NT2/D1 (cell line): ENCODE measurements around the gene TOX2.

Experiments
- DNase-seq: peaks from one replicate; pipeline ENCODE4 v3.0.0-alpha.2; 2011; ENCODE audit warnings: low read depth, low spot score
- H3K27me3 ChIP-seq: 2 replicates; pipeline ENCODE4 v1.6.0; 2011; ENCODE audit warnings: mild to moderate bottlenecking; ENCODE audit not compliant: insufficient read length, insufficient read depth
- H3K36me3 ChIP-seq: 2 replicates; pipeline ENCODE4 v1.6.1; 2011; ENCODE audit warnings: mild to moderate bottlenecking, low read length, mixed read lengths; ENCODE audit not compliant: insufficient read depth, insufficient read length
- H3K4me1 ChIP-seq: 2 replicates; pipeline ENCODE4 v1.5.1; 2011; ENCODE audit not compliant: insufficient read depth, insufficient read length
- H3K4me3 ChIP-seq: 2 replicates; pipeline ENCODE4 v1.5.1; 2011; ENCODE audit warnings: low read depth; ENCODE audit not compliant: insufficient read length
- H3K9ac ChIP-seq: 2 replicates; pipeline ENCODE4 v1.6.0; 2011; ENCODE audit warnings: low read depth; ENCODE audit not compliant: insufficient read length
- H3K9me3 ChIP-seq: 2 replicates; pipeline ENCODE4 v1.5.1; 2011; ENCODE audit warnings: mild to moderate bottlenecking, low read length; ENCODE audit not compliant: insufficient read depth
- SUZ12 ChIP-seq: IDR thresholded peaks from 2 replicates; pipeline ENCODE4 v1.6.1; 2011; ENCODE audit not compliant: insufficient read length, insufficient read depth; ENCODE audit errors: extremely low read depth
- YY1 ChIP-seq: IDR thresholded peaks from 2 replicates; pipeline ENCODE4 v1.6.1; 2011; ENCODE audit not compliant: insufficient read length, insufficient read depth
- ZNF274 ChIP-seq: IDR thresholded peaks from 2 replicates; pipeline ENCODE4 v1.6.1; 2011; ENCODE audit warnings: mild to moderate bottlenecking, low read depth, low read length

TOX2 gene

DNA sequence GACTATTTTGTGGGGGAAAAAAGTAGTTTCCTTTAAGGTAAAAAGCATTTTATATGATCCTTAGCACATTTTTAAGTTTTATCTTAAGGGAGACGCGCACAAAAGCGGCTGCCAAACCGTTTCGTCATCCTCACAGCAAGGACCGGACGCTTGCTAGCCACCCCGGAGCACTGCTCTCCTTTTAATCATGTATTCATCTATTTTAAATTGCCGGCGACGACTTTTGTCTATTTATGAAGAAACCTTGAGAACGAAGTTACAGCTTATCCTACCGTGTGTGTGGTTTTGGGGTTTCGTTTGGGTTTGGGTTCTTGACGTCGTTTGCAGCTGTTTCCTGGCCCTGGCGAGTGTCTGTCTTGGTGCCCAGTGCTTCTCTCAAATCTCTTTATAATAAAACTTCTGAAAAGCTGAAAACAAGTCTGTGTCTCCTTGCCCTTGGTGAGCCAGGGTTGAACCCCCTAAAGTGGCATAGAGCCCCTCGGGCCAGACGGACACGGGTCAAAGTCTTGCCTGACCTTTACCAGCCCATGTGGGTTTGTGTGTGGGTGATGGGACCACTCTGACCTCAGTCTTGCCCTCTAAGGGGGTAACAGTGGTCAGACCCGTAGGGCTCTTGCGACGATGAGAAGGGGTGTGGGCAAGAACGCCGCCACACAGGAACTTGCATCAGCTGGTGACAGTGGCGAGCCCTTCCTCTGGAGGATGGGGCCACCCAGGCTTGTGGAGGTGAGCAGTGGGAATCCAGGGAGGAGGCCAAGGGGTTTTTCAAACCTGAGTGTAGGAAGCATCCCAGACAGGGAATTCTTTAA is 154.8 kb downstream of the TOX2 start:
- H3K4me3 ChIP-seq = no peak overlapping the region
- H3K9ac ChIP-seq = no peak overlapping the region
- DNase-seq = no peak
- TF ChIP-seq SUZ12 (no peak), ZNF274 (no peak)
- no peaks in the 10 kb centered on the region for H3K9me3 ChIP-seq
- peaks cover 13% of the 10 kb centered on the region for H3K4me1 ChIP-seq
- no peaks in the 10 kb centered on the region for H3K27me3 ChIP-seq
- H3K36me3 ChIP-seq = peaks cover 14% of the 10 kb centered on the region

DNA sequence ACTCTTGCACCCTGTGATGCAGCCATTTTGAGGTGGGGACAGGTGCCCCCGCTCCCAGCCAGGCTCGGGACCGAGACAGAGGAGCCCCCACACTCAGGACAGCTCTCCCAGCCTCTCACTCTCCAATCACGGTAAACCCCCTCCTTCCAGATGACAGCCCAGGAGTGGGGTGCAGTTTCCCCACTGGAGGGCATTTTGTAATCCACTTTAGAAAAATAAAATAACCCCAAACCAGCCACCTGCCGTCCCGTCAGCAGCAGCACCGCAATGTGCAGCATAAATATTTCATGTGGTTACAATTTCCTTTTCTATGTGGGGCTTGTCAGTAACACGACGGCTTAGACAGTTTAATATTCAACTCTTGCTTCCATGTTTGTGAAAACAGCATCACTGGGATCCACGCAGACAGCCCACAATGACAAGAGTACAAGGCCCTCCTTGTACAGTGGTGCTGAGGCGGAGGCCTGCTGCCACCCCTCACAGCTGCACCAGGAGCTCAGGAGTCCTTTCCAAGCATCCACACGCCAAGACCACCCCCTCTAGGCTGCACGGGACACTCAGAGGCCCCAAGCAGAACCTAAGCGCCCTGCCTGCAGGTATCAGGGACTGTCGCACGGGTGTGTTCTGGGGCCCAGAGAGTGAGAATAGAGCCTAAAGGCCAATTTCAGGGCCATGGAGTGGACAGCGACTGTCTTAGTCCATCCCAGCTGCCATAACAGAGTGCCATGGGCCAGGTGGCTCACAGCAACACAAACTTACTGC is 155.7 kb downstream of the TOX2 start:
- DNase-seq = no peak
- H3K4me1 ChIP-seq = peaks cover 13% of the 10 kb centered on the region
- no peaks in the 10 kb centered on the region for H3K9me3 ChIP-seq
- H3K27me3 ChIP-seq = no peaks in the 10 kb centered on the region
- TF ChIP-seq YY1 (no peak), SUZ12 (no peak), ZNF274 (no peak)
- no peak overlapping the region for H3K4me3 ChIP-seq
- peaks cover 8% of the 10 kb centered on the region for H3K36me3 ChIP-seq
- no peak overlapping the region for H3K9ac ChIP-seq

DNA sequence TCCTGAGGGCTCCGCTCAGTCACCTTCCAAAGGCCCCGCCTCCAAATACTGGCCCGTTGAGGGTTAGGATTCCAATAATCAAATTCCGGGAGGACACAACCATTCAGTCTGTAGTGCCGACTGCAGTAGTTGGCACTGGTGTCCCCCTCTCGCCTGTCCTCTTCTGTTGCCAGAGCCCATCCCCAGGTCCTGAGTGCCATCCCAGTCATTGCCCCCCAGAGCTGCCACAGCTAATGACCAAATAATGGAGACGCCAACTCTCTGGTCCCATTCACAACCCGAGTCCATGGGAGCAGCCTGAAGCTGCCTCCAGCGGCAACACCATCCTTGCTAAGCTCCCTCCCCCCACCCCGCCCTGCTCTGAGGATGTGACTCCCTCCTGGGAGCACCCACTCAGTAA is 156.4 kb downstream of the TOX2 start:
- TF ChIP-seq ZNF274 = no peak
- no peak for TF ChIP-seq YY1
- TF ChIP-seq SUZ12 = no peak
- Histone ChIP-seq H3K4me1 (peaks cover 13% of the 10 kb centered on the region), H3K27me3 (no peaks in the 10 kb centered on the region), H3K36me3 (peaks cover 4% of the 10 kb centered on the region), H3K9me3 (no peaks in the 10 kb centered on the region), H3K9ac (no peak overlapping the region), H3K4me3 (no peak overlapping the region)
- DNase-seq = no peak

DNA sequence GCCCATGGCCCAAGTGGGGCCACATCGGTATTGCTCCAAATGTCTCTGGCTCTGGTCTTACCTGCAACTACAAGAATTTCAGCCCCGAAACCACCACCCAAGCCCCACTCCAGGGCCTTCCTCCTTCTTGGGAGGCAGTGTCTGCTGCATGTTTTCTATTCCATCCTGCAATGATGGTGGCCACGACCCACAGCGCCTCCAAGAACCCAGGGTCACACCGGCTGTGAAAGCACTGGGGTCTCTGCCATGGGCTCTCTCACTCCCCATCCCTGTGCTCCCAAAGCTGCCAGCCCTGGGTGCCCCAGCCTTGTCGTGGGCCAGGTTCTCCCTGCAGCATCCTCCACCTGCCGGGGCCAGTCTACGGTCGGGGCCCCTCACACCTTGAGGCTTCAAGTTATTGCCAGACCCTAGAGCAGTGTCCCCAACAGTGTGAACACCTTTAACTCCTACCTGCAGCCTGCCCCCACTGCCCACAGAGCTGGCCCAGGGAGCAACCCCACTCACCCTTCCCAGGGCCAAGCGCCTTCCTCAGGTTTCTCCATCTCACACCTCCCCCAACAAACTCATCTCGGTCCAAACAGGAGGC is 157.0 kb downstream of the TOX2 start:
- H3K27me3 ChIP-seq = no peaks in the 10 kb centered on the region

DNA sequence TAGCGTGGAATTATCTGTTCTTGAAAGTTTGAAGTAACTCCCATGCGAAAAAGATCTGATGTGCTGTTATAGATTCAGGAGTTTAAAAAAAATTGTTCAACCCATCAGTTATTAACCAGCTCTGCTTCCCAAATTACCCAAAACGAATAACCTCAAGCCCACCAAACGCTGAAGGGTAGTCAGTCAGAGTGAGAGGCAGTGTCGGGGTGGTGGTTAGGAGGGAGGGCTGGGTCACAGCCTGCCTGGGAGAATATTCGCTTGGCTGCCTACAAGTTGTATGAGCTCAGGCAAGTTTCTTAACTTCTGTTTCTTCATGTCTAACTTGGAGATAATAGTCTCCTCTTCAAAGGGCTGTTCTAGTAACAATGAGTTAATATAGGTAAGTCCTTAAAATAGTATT is 157.7 kb downstream of the TOX2 start:
- Histone ChIP-seq H3K27me3 (no peaks in the 10 kb centered on the region), H3K9ac (no peak overlapping the region)

More for the DNA sequence above, 157.0 kb downstream of the TOX2 start:
- H3K4me1 ChIP-seq = peaks cover 13% of the 10 kb centered on the region
- TF ChIP-seq SUZ12 = no peak
- TF ChIP-seq YY1 = no peak
- TF ChIP-seq ZNF274 = no peak
- H3K36me3 ChIP-seq = peaks cover 2% of the 10 kb centered on the region
- H3K4me3 ChIP-seq = no peak overlapping the region
- H3K9ac ChIP-seq = no peak overlapping the region
- DNase-seq = no peak
- no peaks in the 10 kb centered on the region for H3K9me3 ChIP-seq

DNA sequence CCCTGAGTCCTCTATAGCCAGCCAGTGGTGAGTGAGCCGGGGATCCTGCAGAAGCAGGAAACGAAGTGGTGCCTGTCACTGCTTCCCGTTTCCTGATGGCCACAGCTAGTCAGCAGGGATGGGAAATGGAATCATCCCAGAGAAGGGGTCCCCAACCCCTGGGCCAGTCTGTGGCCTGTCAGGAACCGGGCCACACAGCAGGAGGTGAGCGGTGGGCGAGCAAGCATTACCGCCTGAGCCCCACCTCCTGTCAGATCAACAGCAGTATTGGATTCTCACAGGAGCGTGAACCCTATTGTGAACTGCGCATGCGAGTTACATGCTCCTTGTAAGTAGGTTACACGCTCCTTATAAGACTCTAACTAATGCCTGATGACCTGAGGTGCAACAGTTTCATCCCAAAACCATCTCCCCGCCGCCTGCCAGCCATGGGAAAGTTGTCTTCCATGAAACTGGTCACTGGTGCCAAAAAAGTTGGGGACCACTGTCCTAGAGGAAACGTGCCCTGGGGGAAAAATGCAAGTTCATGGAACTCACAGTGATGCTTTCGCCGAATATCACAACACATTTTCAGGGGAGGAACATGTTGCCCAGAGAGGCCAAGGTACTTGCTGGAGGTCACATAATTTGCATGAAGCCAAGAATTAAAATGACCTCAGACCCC is 158.5 kb downstream of the TOX2 start:
- Histone ChIP-seq H3K9me3 (no peaks in the 10 kb centered on the region), H3K4me3 (no peak overlapping the region), H3K9ac (no peak overlapping the region), H3K27me3 (no peaks in the 10 kb centered on the region), H3K4me1 (peaks cover 9% of the 10 kb centered on the region), H3K36me3 (no peaks in the 10 kb centered on the region)
- TF ChIP-seq SUZ12 (no peak), YY1 (no peak), ZNF274 (no peak)
- DNase-seq = no peak

More for the DNA sequence above, 157.7 kb downstream of the TOX2 start:
- Histone ChIP-seq H3K4me3 (no peak overlapping the region), H3K4me1 (peaks cover 13% of the 10 kb centered on the region), H3K9me3 (no peaks in the 10 kb centered on the region), H3K36me3 (no peaks in the 10 kb centered on the region)
- TF ChIP-seq YY1 = no peak
- TF ChIP-seq SUZ12 = no peak
- no peak for TF ChIP-seq ZNF274
- no peak for DNase-seq

DNA sequence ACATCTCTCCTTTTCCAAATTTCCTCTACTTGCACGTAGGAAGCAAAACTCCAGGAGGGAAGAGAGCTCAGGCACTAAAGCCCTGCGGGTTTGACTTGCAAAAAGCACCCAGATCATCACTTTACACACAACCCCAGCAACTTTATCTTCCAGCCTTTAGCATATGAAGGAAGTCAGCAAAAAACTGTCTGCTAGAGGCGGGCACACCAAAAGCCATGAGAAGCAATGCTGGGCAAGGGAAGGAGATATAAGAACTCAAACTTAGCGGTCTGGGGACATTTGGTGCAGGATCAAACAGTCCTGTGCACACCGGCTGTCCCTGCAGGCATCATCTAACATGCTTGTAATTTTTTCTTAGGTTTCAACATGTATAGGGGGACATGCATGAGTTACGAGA is 159.0 kb downstream of the TOX2 start:
- H3K9ac ChIP-seq = no peak overlapping the region

More for the DNA sequence above, 159.0 kb downstream of the TOX2 start:
- H3K36me3 ChIP-seq = no peaks in the 10 kb centered on the region
- H3K27me3 ChIP-seq = no peaks in the 10 kb centered on the region
- H3K9me3 ChIP-seq = no peaks in the 10 kb centered on the region
- H3K4me1 ChIP-seq = peaks cover 5% of the 10 kb centered on the region
- H3K4me3 ChIP-seq = no peak overlapping the region
- DNase-seq = no peak
- no peak for TF ChIP-seq ZNF274
- no peak for TF ChIP-seq SUZ12
- no peak for TF ChIP-seq YY1
